Retinal pigment epithelial cell (primary cell): Measurements from ENCODE around the gene C1orf198.

Experiments used
- DNase-seq: peaks from one replicate; pipeline ENCODE4 v3.0.0-alpha.2; 2010; ENCODE audit warnings: low read depth
- H3K4me3 ChIP-seq: 2 replicates; pipeline ENCODE4 v1.5.1; 2011; ENCODE audit warnings: mild to moderate bottlenecking, low read length, control low read depth, moderate library complexity
- TF ChIP-seq, protein P1 (sequence below): conservative IDR thresholded peaks from 2 replicates; pipeline ENCODE4 v1.5.1; 2011; ENCODE audit warnings: low read depth, low read length, control low read depth, inconsistent platforms

Gene C1orf198

DNA sequence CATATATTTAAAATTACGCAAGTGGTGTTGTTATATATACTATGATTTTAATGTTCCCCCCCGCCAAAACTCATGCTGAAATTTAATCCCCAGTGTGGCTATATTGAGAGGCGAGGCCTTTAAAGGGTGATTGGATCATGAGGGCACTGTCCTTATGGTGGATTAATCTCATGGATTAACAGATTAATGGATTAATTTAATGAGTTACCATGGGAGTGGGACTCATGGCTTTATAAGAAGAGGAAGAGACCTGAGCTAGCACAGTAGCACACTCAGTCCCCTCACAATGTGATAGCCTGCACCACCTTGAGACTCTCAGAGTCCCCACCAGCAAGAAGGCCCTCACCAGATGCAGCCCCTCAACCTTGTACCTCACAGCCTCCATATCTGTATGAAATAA, 34.8 kb downstream of the C1orf198 start:
- DNase-seq: no peak
- TF ChIP-seq, protein P1, sequence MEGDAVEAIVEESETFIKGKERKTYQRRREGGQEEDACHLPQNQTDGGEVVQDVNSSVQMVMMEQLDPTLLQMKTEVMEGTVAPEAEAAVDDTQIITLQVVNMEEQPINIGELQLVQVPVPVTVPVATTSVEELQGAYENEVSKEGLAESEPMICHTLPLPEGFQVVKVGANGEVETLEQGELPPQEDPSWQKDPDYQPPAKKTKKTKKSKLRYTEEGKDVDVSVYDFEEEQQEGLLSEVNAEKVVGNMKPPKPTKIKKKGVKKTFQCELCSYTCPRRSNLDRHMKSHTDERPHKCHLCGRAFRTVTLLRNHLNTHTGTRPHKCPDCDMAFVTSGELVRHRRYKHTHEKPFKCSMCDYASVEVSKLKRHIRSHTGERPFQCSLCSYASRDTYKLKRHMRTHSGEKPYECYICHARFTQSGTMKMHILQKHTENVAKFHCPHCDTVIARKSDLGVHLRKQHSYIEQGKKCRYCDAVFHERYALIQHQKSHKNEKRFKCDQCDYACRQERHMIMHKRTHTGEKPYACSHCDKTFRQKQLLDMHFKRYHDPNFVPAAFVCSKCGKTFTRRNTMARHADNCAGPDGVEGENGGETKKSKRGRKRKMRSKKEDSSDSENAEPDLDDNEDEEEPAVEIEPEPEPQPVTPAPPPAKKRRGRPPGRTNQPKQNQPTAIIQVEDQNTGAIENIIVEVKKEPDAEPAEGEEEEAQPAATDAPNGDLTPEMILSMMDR: no peak

DNA sequence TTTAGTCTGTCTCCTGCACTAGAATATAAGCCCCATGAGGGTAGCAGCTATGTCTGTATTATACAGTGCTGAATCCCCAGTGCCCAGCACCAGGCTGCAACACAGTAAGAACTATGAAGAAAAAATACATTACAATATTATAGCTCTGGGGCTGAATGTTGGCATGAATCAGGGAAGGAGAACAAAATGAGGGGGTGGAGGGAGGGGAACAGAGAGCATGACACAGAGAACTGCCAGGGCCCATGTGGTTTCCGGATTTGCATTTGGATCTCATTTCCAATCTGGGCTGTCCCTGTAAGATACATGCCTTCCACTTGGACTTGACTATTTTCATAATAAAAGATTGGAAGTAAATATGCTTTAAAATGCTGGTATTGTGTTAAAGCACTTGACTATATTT, 35.8 kb downstream of the C1orf198 start:
- H3K4me3 ChIP-seq: no peak overlapping the region
- DNase-seq: no peak
- TF ChIP-seq, protein P1: no peak

More for the DNA sequence above, 34.8 kb downstream of the C1orf198 start:
- no peak overlapping the region for H3K4me3 ChIP-seq

DNA sequence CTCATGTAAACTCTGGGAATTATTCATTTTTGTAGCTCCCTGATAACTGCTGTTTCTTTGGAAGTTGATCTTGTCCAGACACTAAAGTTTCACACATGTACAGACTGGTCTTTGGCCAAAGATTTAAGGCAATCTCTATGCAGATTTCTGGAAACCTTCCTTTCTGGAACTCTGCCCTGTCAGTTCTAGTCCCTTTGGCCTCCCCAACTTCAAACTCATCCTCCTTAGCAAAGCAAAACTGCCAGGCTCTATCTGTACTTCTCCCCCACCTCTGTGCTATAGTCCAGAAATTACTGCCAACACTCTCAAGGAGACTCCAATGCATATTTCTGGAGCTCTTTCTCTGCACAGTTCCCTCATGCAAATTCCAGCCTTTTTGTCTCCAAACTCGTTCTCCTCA, 36.5 kb downstream of the C1orf198 start:
- no peak for DNase-seq
- H3K4me3 ChIP-seq: no peak overlapping the region
- TF ChIP-seq, protein P1: no peak

DNA sequence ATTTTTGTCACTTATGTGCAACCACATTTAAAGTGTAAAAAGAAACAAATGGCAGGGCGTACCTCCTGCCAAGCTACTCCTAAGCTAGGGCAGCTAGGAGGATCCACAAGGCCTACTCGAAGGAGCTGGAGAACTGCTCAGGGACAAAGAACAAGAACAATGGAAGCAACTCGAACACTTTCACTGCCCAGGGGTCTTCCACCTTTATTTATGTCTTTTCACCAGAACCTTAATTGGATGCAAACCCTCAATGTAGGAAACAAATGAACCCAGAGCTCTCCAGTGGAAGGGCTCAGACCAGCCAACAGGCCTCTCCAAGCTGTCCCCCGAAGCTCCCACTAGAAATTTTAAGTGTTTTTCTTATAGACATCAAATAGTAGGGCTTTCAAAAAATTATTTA, 39.9 kb downstream of the C1orf198 start:
- TF ChIP-seq, protein P1: no peak

DNA sequence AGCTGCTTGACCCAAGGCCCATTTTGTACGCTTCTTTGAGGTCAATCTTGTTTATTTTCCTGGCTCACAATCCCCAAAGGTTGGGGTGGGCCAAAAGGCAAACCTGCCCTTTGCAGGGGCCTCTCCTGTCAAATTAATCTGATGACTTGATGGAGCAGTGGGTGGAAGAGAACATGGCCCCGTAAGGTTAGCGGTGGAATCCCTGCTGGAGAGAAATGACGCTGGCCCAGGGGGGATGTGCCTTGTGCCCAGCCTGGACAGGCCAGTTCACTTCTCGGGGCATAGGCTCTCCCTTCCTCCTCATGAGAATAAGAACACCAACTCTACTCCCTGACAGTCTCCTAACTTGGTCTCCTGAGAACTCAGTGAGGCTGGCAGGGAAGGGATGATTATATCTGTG, 40.5 kb downstream of the C1orf198 start:
- H3K4me3 ChIP-seq: no peak overlapping the region
- TF ChIP-seq, protein P1: no peak
- no peak for DNase-seq

More for the DNA sequence above, 39.9 kb downstream of the C1orf198 start:
- H3K4me3 ChIP-seq: no peak overlapping the region
- DNase-seq: no peak

DNA sequence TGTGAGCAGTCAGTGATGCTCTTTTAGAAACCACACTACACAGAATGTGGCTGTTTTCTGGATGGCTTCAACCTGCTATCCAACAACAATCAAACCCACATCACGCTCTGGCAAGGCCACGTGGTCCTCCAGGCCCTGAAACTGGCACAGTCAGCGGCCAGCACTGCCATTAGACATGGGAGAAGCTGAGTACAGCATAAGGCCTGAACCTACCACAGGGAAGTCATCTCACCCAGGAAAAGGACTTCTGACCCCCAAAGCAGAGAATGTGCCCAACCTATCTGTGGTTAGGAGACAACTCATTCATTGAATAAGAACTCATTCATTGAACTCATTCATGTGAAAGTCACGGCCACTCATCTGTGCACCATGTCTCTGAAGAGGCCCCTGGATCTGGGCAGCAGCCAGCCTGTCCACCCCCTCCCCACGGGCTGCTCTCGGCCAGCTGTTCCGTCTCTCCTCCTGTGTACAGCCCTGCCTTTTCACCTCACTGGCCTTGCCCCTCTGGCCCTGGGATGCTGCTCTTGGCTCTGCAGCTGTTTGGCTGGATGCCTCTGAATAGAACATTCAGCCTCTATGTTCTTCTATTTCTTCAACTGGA, 41.1 kb downstream of the C1orf198 start:
- no peak overlapping the region for H3K4me3 ChIP-seq
- DNase-seq: no peak
- TF ChIP-seq, protein P1: no peak

DNA sequence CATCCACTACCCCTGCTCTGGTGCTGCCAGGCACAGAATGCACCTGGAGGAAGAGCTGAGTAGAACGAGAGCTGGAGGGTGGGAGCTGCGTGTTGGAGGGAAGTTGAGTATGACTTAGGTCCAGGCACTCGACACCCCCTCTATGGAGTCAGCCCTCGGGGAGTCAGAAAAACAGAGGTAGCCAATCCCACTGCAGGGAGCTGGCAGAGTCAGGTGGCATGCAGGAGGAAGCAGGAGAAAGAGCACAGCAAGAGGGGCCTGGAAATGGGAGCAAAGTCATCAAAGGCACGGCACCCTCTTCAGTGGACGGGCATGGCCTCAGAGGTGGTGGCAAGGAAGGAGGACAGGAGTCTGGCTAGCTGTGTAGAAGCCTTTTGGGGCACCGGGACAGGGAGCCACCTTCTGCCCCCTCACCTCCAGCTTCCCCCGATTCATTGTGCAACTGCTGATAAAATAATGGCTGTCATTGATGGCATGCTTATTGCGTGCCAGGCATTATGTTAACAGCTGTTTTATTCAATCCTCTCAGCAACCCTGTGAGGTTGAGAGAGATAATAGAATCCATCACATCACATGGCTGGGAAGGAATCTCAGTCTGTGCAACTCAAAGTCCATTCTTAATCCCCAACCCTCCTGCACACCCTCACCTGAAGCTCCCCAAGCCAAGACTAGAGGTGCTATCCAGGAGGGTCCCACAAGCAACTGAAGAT, 42.0 kb downstream of the C1orf198 start:
- TF ChIP-seq, protein P1: no peak
- no peak for DNase-seq
- no peak overlapping the region for H3K4me3 ChIP-seq
